ENCODE results near the gene MAML2.

DNA sequence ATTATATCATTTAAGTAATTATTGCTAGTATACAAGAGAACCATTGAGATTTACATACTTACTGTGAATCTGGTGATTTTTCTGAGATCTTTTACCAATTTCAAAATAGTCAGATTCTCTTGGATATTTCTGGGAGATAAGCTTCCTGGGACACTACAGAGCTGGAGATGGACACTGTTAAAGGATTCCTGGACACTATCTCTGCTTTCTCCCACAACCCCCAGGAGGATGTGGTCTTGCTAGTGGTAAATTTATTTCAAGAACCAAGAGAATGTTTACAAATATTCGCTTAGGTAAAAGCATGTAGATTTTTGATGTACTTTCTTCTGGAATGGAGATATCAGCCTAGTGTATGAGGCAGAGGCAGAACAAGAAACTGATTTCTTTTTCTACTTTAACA is 33.8 kb upstream of the MAML2 start:
- TF ChIP-seq, protein P1, sequence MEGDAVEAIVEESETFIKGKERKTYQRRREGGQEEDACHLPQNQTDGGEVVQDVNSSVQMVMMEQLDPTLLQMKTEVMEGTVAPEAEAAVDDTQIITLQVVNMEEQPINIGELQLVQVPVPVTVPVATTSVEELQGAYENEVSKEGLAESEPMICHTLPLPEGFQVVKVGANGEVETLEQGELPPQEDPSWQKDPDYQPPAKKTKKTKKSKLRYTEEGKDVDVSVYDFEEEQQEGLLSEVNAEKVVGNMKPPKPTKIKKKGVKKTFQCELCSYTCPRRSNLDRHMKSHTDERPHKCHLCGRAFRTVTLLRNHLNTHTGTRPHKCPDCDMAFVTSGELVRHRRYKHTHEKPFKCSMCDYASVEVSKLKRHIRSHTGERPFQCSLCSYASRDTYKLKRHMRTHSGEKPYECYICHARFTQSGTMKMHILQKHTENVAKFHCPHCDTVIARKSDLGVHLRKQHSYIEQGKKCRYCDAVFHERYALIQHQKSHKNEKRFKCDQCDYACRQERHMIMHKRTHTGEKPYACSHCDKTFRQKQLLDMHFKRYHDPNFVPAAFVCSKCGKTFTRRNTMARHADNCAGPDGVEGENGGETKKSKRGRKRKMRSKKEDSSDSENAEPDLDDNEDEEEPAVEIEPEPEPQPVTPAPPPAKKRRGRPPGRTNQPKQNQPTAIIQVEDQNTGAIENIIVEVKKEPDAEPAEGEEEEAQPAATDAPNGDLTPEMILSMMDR (IDR thresholded peaks at IDR 0.05; ENCODE audit: low read length) = no peak
- no peak for TF ChIP-seq EZH2 (optimal IDR thresholded peaks at IDR 0.05; ENCODE audit: low read depth, low read length)

All from MM.1S (cell line).